ENCODE results near the gene MEIOSIN. TPM values are rescaled to one million over a fixed set of nuclear protein-coding genes. Genes with fewer than 3 reads are reported as not detected.

Gene MEIOSIN
- total and polyA plus RNA-seq, 2 of the 13 experiments (the other 11 are each of a cell fraction or from before 2014, with no cell fraction given), result not detected

DNA sequence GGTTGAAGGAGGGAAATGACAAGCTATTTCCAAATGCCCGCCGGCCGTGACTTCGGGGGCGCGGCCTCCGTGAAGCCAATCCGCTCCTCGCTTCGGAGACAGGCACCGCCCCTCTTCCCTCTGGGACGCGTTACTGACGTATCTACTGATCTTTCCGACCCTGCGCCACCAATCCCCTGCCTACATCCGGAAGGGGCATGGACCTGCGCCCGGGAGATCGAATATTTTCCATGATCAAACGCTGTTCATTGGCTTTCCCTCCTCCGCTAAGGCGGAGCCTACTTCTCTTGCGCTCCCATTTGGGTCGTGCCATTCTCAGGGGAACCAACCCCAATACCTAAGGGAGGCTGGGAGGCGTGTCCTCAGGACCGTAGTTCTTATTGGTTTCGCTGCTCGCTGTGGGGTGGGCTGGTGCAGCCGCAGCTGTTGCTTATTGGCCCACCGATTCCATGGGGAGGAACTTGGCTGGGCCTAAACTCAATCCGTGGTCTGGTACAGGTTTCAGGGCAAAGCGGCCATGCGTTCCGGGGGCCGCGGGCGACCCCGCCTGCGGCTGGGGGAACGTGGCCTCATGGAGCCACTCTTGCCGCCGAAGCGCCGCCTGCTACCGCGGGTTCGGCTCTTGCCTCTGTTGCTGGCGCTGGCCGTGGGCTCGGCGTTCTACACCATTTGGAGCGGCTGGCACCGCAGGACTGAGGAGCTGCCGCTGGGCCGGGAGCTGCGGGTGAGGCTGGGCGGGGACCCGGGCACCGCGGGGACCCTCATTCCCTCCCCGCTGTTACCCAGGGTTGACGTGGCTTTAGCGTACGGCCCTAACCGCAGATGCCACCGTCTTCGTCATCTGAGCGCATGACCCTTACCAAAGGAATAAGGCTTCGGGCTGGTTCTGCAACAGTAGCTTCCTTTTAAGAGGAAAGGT lies 40.8 kb upstream of the MEIOSIN start, which contains the start of gene QPCTL (continued):
- peak; percentile 77 for TF ChIP-seq SP4 (CRISPR knock-in tag; IDR thresholded peaks at IDR 0.05)
- TF ChIP-seq RXRB (CRISPR knock-in tag; IDR thresholded peaks at IDR 0.05; ENCODE audit: borderline replicate concordance), result peak; percentile 26; the same call in 1 of the 2 replicates
- TF ChIP-seq ZNF235 (CRISPR knock-in tag; IDR thresholded peaks at IDR 0.05; ENCODE audit: borderline replicate concordance), result 0 out of 2 replicates have a peak, but pooled peaks have one; percentile 79
- TF ChIP-seq ZFP91 (CRISPR knock-in tag; IDR thresholded peaks at IDR 0.05; ENCODE audit: borderline replicate concordance), result peak; percentile 40
- TF ChIP-seq RBFOX2 (IDR thresholded peaks at IDR 0.05; ENCODE audit: low read depth, low read length), result peak; percentile 87
- TF ChIP-seq, protein P1, sequence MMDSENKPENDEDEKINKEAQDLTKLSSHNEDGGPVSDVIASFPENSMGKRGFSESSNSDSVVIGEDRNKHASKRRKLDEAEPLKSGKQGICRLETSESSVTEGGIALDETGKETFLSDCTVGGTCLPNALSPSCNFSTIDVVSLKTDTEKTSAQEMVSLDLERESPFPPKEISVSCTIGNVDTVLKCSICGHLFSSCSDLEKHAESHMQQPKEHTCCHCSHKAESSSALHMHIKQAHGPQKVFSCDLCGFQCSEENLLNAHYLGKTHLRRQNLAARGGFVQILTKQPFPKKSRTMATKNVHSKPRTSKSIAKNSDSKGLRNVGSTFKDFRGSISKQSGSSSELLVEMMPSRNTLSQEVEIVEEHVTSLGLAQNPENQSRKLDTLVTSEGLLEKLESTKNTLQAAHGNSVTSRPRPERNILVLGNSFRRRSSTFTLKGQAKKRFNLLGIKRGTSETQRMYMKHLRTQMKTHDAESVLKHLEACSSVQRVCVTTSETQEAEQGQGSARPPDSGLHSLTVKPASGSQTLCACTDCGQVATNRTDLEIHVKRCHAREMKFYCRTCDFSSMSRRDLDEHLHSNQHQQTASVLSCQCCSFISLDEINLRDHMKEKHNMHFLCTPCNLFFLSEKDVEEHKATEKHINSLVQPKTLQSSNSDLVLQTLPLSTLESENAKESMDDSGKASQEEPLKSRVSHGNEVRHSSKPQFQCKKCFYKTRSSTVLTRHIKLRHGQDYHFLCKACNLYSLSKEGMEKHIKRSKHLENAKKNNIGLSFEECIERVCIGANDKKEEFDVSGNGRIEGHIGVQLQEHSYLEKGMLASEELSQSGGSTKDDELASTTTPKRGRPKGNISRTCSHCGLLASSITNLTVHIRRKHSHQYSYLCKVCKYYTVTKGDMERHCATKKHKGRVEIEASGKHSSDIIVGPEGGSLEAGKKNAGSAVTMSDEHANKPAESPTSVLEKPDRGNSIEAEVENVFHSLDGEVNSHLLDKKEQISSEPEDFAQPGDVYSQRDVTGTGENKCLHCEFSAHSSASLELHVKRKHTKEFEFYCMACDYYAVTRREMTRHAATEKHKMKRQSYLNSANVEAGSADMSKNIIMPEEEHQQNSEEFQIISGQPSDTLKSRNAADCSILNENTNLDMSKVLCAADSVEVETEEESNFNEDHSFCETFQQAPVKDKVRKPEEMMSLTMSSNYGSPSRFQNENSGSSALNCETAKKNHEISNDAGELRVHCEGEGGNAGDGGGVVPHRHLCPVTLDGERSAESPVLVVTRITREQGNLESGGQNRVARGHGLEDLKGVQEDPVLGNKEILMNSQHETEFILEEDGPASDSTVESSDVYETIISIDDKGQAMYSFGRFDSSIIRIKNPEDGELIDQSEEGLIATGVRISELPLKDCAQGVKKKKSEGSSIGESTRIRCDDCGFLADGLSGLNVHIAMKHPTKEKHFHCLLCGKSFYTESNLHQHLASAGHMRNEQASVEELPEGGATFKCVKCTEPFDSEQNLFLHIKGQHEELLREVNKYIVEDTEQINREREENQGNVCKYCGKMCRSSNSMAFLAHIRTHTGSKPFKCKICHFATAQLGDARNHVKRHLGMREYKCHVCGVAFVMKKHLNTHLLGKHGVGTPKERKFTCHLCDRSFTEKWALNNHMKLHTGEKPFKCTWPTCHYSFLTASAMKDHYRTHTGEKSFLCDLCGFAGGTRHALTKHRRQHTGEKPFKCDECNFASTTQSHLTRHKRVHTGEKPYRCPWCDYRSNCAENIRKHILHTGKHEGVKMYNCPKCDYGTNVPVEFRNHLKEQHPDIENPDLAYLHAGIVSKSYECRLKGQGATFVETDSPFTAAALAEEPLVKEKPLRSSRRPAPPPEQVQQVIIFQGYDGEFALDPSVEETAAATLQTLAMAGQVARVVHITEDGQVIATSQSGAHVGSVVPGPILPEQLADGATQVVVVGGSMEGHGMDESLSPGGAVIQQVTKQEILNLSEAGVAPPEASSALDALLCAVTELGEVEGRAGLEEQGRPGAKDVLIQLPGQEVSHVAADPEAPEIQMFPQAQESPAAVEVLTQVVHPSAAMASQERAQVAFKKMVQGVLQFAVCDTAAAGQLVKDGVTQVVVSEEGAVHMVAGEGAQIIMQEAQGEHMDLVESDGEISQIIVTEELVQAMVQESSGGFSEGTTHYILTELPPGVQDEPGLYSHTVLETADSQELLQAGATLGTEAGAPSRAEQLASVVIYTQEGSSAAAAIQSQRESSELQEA (CRISPR knock-in tag; IDR thresholded peaks at IDR 0.05; ENCODE audit: not compliant biosample characterization), result peak; percentile 76
- peak; percentile 20; the same call in 1 of the 2 replicates for TF ChIP-seq PATZ1 (CRISPR knock-in tag; IDR thresholded peaks at IDR 0.05)
- TF ChIP-seq, protein P2, sequence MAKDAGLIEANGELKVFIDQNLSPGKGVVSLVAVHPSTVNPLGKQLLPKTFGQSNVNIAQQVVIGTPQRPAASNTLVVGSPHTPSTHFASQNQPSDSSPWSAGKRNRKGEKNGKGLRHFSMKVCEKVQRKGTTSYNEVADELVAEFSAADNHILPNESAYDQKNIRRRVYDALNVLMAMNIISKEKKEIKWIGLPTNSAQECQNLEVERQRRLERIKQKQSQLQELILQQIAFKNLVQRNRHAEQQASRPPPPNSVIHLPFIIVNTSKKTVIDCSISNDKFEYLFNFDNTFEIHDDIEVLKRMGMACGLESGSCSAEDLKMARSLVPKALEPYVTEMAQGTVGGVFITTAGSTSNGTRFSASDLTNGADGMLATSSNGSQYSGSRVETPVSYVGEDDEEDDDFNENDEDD (CRISPR knock-in tag; IDR thresholded peaks at IDR 0.05; ENCODE audit: borderline replicate concordance), result peak; percentile 93; the same call in 1 of the 2 replicates
- TF ChIP-seq, protein P3, sequence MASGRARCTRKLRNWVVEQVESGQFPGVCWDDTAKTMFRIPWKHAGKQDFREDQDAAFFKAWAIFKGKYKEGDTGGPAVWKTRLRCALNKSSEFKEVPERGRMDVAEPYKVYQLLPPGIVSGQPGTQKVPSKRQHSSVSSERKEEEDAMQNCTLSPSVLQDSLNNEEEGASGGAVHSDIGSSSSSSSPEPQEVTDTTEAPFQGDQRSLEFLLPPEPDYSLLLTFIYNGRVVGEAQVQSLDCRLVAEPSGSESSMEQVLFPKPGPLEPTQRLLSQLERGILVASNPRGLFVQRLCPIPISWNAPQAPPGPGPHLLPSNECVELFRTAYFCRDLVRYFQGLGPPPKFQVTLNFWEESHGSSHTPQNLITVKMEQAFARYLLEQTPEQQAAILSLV (CRISPR knock-in tag; IDR thresholded peaks at IDR 0.05; ENCODE audit: borderline replicate concordance), result 0 out of 2 replicates have a peak, but pooled peaks have one; percentile 50
- TF ChIP-seq ZNF205 (CRISPR knock-in tag; IDR thresholded peaks at IDR 0.05), result 0 out of 2 replicates have a peak, but pooled peaks have one; percentile 15
- TF ChIP-seq MXD4 (CRISPR knock-in tag; IDR thresholded peaks at IDR 0.05), result peak; percentile 64; the same call in 1 of the 2 replicates
- TF ChIP-seq ZNF616 (CRISPR knock-in tag; IDR thresholded peaks at IDR 0.05; ENCODE audit: low read depth), result peak; percentile 92

Data from HepG2 (cell line).